Activated CD4-positive, alpha-beta T cell treated with anti-CD3 and anti-CD28 coated beads, Interleukin-2, amount 50 U/mL, for 1 hour (primary cell): ENCODE results near the gene ADAMTS2.
A peak's percentile ranks its signal among the peaks of the same experiment; 100 is the strongest.

Experiments used
- DNase-seq: peaks from one replicate; pipeline ENCODE4 v3.0.0-alpha.2; 2020

Gene ADAMTS2

DNA sequence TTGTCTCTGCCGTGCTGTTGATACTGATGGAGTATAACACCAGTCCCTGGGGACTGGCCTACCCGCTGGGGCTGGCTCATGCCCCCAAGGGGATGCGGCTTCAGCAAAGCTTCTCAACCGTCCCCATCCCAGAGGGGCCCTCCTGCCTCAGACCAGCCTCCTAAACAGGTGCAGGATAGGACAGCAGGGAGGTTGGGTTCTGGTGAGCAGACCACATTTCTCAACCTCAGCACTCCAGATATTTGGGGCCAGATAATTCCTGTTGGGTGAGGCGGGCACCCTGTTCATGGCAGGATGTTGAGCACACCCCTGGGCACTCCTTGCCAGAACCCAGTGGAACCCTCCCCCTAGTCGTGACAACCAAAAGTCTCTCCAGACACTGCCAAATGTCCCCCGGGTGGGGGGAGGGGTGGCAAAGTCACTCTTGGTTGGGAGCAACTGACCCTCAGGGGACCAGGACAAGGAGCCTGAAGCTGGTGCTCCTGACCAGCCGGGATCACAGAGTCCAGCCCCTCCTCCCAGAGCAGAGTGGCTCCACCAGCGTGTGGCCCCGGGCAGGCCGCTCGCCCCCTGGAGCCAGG, 177.3 kb downstream of the ADAMTS2 start:
- DNase-seq, result no peak

DNA sequence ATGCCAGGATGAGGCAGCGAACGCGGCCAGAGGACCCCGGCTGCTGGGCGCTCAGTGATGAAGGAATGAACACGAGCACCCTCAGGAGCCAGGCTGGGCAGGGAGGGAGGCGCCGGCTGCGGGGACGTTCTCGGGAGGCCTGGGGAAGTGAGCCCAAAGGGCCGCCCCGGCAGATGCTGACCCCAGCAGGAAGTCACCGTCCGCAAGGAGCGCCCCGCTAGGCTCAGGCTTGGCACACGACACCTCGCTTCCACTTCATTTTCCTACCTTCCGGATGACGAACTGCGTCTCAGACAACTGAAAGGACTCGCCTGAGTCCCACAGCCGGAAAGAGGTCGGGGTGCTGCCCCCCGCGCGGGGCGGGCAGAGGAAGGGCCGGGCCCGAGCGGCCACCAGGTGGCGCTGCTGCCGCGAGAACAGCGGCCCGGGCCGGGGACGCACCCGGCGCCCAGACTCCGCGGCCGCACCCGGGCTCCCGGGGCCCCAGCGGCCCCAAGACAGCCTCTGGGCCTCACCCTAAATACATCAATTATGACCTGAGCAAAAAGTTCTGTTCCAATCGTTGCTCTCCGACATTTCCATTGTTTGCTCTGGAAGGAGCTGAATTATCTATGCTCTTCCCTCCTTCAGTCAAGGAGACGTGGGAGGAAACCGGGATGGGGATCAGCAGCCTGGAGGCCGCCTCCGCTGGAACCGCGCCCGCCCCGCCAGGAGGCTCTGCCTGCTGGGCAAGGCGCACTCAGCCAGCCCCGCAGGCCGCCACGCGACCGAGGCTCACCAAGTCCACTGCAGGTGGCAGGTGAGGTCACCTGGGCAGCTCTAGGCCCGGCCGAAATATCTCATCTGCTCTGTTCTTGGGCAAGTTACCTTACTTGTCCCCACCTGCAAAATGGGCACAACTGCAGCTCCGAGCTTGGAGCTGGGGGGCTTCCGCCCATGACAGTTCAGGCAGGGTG, 178.1 kb downstream of the ADAMTS2 start:
- DNase-seq, result peak; percentile 53

DNA sequence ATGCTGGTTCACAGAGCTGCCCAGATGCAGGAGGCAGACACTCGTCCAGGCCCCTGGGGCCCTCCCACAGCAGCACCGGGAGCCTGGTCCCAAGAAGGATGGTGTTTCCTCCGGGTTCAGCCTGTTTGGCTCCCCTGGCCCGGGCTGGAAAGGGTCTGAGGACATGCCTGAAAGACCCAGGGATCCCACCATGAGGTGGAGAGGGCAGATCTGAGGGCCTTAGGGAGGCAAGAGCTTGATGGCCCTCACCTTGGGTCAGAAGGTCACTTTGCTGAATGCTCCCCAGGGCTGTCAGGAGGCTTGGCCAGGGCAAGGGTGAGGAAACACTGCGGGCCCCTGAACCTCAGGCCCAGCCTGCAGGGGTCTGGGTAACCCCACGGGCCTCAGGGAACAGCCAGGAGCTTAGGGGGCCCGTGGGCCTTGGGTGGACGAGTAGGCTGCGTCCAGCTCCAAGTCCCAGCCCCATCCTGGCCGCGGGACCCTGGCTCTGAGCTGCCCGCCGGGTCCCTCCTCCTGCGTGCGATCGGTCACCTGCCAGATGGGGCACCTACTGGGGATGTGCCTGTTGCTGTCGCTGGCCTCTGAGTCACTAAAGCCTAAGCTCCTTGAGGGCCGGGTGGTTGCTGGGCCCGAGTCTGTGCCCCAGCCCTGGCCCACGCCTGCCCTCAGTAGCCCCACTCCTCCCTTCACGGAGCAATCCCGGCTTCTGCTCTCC, 178.9 kb downstream of the ADAMTS2 start:
- DNase-seq, result no peak

DNA sequence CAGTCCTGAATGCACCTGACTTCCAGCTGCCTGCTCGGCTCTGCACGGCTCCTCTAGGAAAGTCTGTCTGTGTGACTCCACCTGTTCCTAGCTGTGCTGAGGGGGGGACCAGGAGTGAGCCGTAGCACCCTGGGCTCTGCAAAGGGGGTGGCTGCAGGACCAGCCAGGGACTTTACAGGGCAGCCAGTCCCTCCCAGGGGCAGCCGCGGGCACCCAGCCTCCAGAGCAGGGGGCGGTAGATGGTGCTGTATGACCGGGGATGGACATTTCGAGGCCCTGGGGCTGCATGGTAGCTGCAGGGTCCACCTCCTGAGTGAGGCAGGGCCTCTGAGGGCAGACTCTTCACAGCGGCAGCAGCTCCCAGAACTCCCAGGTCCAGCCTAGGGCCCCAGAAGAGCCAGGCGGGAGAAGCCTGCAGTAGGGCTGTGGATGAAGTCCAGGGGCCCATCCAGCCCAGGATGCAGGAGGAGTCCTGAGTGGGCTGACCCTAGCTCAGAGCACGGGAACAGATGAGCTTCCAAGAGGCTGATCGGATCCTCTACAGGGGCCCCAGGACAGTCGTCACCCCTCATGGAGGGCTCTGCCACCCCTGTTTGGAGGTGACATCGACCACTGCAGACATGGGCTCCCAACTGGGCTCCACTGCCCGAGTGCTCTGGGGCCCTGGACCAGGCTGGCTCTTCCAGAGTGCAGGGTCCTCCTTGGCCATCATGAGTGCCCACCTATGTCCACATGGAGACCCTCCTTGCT, 179.7 kb downstream of the ADAMTS2 start:
- no peak for DNase-seq

DNA sequence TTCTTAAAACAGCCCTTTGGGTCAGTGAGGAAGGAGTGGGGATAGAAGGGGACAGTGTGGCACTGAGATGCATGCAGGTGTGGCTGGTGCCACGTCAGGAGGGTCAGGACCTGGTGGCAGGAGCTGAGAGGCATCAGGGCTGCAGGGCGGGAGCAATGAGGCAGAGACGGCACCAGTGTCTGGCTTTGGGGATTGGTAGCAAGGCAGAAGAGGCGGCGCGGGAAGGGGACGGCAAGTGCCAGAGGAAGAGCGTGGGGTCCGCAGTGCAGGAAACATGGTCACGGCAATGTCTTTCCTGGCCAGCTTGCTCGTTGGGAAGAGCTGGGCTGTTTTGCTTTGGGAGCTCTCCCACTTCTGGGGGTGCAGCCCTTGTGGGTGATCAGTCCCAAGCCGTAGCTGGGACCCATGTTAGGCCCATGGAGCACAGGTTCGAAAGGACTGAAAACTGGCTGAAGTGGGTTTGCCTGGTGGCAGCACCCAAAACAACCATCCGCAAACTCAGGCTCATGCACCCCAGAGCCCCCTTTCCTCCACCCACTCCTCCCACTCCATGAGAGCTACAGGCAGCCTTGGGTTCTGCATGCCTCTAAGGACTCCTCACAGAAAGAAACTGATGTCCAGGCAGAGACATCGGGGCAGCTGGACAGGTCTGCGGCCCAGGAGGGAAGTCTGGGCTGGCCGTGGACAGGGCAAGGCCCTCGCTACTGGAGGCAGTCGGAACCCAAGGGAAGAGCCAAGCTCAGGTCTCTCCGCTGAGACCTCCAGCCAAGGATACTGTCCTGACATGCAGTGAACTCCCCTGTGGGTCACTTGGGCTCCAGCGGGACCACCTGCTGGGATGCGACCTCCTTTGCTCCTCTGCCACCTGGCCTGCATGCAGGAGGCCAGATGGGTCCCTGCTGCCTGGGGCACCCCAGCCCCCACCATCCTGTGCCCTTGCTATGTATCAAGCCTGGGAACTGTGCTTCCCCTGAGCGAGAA, 180.6 kb downstream of the ADAMTS2 start:
- no peak for DNase-seq

DNA sequence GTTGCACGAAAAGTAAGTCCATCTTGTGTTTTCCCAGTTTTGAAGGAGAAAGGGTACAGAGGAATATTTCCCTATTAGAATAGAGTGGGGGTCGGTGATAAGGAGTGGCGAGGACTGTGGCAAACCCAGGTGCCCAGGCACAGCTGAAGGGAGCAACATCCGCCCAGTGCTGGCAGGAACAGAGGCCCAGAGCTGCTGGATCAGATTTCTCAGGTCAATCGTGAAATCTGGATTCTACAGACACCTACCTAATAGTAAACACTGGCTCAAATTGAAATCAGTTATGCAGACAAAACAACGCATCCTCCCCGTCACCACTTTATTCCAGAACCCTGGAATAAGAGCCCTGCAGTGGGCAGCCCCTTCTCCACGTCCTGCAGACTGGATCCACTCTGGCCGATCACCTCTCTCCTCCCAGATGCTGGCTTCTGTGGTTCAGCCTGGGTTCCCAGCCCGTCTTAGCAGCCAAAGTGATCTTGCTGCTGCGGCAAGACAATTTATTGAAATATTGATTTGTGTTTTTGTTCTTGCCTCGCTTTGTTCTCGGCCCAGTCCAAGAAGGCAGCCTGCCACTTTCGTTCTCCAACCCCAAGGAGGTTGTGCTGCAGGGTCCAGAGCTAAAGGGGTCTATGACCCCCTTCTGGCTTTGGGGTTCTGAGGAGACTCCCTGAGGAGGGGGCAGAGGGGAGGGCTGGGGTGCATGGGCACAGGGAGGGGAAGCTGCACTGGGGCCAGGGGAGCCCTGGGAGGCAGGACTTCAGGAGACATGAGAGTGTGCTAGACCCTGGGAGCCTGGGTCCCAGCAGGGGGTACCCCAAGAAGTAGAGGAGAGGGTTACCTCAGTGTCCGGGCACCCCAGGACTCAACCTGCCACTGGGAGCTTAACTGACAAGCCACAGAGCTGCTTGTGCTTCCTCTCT, 181.8 kb downstream of the ADAMTS2 start:
- DNase-seq, result no peak

DNA sequence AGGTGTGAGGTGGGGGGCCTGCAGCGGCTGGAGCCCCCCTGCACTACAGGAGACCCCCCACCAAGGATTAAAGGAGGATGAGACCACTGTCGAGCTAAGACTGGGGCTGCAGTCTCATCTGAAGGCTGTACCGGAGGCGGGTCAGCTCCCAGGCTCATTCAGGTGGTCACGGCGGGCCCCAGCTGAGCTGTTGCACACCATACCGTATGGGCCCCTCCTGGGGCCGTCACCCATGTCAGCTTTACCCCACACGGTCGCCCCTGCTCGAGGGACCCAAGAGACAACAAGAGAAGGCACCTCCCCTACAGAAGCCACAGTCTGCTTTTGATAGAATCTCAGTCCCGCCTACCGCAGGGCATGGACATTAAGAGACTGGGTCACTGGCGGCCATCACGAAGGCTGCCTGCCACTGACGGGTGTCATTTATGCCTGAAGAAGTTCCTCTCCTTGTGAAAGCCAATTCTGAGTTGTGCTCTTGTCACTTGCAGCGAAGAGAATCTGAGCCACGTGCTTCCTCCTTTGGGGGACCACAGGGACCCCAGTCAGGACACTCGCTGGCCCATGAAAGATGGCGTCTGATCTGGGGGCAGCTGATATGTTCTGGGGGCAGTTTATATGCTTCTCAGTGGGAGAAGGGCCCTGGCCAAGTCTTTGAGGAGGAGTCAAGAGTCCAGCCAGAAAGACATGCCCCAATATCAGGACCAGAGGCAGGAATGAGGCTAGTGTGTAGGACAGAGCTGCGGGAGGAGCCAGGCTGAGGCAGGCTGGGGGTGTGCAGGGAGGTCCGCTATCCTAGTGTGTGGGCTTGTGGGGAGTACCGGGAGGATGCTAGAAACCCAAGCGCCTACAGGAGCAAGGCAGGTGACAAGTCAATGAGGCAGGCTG, 182.7 kb downstream of the ADAMTS2 start:
- DNase-seq, result no peak

DNA sequence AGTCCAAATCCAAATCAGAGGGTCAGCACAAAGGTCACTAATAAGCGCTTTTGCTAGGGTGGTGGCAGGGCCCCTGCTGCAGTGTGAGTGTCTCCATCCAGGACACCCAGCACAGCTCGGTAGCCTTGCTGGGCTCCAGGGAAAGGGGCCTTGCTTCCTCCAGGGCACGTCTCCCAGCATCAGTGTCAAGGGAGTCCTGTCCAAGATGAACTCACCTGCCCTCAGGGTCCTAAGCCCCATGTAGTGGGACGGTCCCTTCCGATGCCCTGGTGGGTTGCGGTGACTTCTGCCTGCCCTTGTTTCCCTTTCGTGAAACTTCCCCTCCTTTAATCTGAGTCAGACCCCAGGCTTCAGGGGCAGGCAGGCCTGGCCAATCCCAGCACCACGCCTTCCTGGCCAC, 183.4 kb downstream of the ADAMTS2 start:
- no peak for DNase-seq

DNA sequence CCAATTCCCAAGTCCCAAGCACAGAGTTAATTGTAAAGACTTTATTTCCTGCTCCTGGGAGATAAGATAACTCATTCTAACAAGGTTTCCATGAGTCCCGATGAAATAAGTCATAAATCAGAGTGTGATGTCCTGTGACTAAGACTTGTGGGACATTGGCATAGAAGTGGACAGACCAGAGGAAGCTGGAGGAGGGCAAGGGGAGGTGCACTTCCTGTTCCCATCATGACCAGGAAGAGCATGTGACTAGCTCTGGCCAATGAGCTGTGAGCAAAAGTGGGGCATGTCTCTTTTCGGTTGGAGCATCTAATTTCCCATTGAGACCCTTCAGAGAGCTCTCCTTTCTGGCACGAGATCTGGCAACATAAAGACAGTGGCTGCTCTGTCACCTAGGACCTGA, 184.7 kb downstream of the ADAMTS2 start:
- no peak for DNase-seq

DNA sequence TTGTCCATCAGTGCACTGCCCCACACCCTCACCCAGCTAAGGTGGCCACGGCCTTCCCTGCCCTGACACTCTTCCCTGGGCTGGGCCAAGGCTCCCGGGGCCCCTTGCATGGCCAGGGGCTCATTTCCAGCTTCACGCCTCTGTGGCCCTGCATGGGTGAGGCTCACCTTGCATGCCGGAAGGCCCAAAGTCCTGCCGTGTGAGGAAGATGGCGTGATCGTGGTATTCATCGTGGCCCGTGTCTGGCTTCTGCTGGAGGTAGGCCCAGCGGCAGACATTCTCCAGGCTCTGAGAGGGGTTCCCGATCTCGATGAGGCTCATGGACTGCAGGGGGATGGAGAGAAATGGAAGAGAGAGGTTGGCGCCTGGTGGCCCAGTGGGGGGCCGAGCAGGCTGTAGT, 186.7 kb downstream of the ADAMTS2 start:
- DNase-seq, result no peak

DNA sequence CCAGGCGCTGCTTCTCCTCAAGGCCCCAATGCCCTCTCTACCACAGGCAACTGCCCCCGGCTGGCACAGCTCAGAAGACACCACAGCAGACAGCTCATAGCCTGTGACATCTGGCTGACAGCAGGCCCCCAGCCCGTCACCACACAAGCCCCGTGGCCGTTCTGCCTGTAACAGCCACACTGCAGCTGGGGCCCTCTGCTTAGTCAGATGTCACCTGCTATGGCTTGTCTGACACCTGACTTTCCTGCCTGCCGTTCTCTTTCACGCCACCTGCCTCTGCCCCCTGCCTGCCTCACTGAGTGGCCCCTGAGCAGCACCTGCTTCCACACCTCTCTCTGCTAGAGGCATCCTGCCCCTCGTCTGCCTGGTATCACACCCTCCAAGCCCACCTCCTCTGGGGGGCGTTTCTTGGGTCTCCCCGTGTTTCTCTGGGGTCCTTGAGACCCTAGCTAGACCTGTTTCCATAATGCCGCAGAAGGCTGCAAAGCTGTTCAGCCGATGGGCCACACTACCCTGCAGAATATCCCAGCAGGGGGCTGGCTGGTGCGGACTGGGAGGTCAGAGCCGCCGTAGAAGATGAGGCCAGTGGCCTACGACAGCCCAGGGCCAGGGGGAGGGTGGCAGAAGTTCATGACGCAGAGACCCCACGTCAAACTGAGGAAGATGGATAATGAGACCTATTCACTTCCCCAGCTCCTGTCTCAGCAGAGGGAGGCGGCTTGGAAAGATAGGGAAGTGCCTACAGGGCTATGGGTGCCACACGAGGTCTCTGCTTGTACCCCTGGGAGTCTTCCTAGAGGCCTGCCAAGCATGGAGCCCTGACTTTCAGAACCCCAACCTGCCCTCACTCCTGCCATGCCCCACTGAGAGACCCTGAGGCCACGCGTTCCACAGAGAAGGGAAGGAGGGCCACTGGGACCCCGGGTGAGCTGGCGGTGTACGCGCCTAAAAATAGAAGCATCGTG, 190.0 kb downstream of the ADAMTS2 start:
- no peak for DNase-seq

DNA sequence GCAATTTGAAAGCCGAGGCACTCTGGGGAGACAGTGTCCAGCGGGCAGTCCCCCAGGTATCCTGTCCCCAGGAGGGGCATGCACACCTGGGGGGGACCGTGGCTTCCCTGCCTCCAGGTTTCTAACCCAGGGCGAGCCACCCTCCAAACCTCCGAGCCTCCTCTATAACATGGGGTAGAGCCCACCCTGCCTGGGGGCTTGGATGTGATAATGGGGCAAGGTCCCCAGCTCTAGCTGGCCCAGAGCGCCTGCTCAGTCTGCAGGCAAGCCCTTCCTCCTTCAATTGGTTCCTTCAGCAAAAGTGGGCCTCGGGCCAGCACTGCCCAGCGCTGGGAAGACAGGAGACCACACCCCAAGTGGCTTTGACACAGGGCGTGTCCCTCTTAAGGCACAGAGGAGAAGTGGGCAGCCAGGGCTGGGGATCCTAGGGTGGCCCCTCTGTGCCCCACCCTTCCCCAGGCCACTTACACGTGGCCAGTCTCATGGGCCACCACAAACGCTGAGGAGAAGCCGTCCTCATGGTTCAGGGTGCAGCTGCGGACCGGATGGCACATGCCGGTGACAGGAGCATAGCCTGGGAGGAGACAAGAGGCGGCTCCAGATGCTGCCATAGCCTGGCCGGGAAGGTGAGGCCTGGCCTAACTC, 190.8 kb downstream of the ADAMTS2 start:
- no peak for DNase-seq

DNA sequence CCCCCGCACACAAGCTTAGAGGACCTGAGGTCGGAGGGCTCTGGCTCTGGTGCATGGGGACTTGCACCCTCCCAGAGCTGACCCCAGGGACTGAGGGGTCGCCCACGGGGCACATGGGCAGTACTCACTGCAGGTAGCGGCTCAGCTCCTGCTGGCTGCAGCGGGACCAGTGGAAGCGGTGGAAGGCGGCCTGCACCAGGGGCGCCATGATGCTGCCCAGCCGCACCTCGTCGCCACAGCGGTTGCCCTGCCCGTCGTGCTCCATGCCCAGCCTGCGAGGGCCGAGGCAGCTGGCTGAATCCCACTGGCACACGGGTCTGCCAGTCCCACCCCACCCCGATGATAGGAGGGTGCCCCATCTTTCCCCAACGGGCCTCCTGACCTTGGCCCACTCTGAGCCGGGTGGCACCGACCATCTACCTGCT, 191.3 kb downstream of the ADAMTS2 start:
- no peak for DNase-seq

DNA sequence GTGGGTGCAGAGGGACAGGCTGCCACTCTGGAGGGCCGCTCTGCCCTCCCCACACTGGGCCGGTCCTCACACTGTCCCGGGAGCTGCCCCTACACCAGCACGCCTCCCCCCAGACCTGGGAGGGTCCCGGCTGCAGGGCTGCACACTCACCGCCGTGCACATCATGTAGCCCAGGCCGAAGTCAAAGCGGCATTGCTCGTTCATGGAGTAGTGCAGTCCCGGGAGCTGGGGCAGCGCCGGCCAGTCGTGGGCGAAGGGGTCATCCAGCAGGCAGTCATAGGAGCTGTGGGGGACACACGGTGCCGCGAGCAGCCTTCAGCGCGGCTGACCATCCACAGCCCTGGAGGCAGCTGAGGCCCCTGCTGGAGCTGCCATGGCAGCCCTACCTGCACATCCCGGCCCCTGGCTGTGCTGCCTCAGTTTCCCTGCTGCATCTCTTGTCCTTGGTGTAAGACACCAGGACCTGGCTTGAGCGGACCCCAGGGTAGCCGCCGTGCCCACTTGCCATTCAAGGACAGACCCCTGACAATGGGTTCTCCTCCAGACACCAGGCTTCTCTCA, 191.8 kb downstream of the ADAMTS2 start:
- no peak for DNase-seq

DNA sequence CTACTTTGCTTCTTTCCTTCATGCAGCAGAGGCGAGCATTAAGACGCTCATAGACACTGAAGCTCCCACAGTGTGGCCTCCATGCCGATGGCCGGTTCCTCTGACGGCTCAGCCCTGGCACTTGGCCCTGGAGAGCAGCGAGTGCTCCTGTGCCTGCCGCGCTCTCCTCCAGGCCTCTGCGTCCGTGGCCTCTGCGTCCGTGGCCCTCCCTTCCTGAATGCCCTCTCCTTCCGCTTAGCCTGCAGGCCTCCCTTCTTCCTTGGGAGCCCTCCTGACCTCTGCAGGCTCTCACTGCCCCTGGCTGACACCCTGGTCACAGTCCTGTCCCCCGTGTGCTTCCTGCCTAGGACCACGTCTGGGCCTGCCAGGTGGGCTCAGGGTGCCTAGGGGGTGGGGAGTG, 192.3 kb downstream of the ADAMTS2 start:
- DNase-seq, result no peak

DNA sequence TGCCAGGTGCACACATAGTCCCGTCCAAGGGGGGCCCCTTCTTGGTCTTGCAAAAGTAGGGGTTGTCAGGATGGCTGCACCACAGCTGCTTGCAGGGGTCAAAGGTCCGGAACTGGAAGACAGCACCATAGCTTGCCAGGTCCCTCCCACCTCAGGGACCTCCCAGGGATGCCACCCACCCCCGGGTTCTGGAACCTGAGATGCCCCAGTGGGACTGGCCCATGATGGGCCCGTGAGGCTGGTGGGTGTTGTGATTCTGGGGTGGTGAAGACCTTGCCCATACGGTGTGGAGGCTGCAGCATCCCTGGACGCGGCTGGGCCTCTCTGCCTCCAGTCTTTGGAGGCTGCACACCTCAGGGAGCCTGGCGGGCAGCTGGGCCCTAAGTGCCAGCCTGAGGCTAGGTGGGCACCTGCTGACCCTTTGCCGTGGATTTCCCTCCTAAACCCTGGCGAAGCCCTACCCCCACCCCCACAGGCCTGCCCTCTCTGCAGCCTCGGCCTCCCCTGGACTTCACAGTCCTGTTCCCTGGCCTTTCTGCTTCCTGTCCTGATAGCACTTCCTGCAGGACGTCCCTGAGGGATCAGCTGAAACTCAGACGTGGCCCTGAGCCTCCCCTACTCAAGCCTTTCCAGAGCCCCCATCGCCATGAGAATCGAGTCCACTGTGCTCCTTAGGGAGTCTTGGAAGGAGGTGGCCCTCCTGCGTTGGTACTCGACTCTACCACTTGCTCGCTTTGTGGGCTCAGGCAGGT, 192.9 kb downstream of the ADAMTS2 start:
- no peak for DNase-seq
